HG02678 (cell line): ENCODE results near the gene IRAK3.
"Not testable (repeated sequence)": the region's sequence is repeated elsewhere in the genome, so short reads cannot be mapped to it uniquely, and the experiment has no call there.

Experiments
- ATAC-seq: cut with Tn5 transposase; IDR thresholded peaks from one replicate; pipeline ENCODE4 v1.9.1; 2021; ENCODE audit warnings: mild to moderate bottlenecking, moderate library complexity; ENCODE audit not compliant: unreplicated experiment

The IRAK3 gene

DNA sequence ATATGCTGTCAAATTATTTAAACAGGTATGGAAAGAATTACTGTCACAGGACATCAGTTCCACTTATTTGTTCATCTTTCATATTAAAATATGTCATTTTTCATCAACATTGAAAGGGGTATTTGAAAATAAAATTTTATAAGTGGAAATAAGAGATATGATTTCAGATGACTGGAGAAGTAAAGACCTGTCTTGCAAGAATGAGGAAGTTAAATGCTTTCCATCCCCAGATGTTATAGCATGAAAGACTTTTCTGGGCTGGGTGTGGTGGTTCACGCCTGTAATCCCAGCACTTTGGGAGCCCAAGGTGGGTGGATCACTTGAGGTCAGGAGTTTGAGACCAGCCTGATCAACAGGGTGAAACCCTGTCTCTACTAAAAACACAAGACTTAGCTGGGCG, 22.6 kb downstream of the IRAK3 start:
- ATAC-seq = not testable (repeated sequence)

GRCh38 chr12:66213011-66213410, 24.0 kb downstream of the IRAK3 start:
- ATAC-seq = not testable (repeated sequence)

- no peak for ATAC-seq
Observed at GRCh38 chr12:66217342-66217917, 28.4 kb downstream of the IRAK3 start.

GRCh38 chr12:66228462-66228861, 39.4 kb downstream of the IRAK3 start:
- no peak for ATAC-seq

- peak; percentile 47 for ATAC-seq
Observed at GRCh38 chr12:66232263-66232662, 43.2 kb downstream of the IRAK3 start.

- peak; percentile 80 for ATAC-seq
Observed at GRCh38 chr12:66234037-66234693, 45.2 kb downstream of the IRAK3 start.

DNA sequence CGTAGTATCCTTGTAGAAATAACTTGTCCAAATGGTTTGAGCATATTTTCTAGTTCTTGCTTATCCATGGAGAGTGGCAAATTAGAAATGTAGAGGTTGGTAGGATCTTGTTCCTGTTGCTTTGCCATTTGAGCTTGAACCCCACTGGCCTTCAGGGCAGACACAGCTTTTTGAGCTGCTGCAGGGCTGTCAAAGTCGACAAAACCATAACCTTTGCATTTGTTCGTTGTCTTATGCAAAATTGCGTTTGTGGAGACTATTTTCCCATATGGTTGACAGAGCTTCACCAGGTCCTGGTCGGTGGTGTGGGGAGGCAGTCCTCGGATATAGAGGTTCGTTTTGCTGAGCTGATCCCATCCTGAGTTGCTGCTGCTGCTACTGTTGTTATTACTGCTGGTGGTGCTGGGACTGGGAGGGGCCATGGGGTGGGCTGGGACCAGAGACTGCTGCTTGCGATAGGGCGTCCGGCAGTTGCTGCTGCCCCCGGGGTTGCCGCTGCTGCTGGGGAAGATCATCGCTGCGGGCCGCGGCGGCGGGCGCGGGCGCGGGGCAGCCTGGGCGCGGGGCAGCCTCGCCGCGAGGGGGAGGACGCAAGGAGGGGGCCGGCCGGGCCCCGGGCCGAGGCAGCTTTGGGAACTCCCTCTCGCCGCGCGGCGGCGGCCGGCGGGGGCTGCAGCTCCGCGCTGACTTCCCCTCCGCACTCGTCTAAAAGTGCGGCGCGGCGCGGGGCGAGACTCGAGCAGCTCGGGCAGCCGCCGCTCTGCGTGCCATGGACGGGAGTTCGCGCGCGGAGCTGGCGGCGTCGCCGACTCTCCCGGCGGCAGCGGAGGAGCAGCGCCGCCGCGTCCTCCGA, 46.0 kb downstream of the IRAK3 start:
- ATAC-seq = peak; percentile 49

- no peak for ATAC-seq
Observed at GRCh38 chr12:66235626-66236281, 46.7 kb downstream of the IRAK3 start.

DNA sequence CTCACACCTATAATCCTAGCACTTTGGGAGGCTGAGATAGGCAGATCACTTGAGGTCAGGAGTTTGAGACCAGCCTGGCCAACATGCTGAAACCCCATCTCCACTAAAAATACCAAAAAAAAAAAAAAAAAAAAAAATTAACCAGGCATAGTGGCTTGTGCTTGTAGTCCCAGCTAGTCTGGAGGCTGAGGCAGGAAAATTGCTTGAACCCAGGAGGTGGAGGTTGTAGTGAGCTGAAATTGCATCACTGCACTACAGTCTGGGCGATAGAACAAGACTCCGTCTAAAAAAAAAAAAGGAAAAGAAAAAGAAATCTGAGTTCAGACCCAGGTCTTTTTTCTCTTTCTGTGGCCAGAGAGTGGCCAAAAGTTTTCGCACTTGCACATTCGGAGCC, 47.3 kb downstream of the IRAK3 start:
- not testable (repeated sequence) for ATAC-seq

GRCh38 chr12:66236969-66237368, 48.0 kb downstream of the IRAK3 start:
- ATAC-seq = no peak

DNA sequence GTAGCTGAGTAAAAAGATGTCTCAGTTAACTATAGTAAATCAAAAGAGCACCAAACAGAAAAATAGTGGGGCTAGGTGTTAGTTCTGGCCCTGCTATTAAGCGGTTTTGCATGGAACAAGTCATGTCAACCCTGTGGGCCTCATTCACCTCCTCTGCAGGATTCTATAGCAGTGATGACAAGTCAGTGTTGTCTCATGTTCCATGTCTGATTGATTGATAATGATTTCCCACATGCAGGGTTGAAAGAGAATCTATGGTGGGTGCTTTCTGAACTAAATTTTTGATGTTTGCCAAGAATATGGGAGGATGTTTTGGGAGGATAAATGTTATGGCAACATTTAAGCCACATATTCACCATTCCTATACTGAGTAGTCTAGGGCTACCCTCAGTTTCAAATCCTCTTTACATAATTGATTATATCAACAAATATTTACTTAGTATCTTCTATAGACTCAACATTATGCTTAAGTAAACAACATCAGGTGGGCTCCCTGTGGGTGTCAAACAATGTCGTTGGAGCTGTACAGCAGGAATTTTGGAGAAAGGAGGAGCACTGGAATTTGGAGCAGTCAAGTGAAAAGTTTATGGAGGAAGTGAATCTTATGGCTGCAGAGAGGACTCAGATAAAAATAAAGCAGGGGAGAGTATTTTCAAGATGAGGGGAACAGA, 48.6 kb downstream of the IRAK3 start:
- no peak for ATAC-seq

GRCh38 chr12:66239295-66239694, 50.3 kb downstream of the IRAK3 start:
- no peak for ATAC-seq

GRCh38 chr12:66240096-66240820, 51.2 kb downstream of the IRAK3 start:
- ATAC-seq = no peak

DNA sequence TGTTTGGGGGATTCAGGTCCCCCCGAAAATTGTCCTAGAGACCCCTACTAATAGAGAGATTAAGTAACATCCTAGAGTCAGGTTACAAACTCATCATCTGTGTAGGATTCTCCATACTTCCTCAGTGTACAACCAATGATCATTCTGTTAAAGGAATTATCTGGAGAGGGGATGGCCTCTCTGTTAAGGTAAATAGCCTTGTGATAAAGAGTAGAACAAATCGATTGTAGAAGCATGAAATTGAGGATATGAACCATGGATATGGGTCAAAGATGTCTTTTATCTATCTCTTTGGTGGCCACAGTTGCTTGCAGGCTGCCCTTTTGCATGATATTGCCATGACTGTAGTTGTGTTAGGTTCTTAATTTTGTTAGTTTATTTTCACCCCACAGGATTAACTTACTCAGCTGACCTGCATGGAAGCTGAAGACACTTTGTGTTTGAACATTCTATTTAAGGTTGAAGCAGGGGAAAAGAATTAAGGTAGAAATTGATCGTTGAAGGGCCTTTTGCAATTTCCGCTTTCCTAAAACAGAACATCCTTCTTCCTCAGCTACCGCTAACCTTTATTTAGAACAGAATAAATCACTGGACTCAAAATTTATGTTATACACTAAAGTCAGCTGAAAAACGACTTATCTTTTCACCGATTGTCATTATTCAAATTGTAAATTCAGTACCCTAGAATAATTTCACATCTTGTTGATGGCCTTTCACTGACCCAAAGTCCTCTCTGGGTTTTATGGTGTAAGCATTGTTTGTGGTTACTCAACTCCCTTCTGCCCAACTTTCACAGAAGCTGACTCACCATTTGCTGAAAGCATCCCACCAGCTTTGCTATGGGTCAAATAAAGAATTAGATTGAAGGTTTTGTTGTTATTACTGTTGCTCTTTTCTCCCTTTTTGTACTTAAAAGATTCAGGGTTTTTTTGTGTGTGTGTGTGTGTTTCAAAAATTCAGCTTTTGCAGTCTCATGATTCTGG, 52.3 kb downstream of the IRAK3 start:
- ATAC-seq = no peak

GRCh38 chr12:66242311-66242710, 53.3 kb downstream of the IRAK3 start:
- ATAC-seq = no peak

- no peak for ATAC-seq
Observed at GRCh38 chr12:66243911-66244310, 54.9 kb downstream of the IRAK3 start.

DNA sequence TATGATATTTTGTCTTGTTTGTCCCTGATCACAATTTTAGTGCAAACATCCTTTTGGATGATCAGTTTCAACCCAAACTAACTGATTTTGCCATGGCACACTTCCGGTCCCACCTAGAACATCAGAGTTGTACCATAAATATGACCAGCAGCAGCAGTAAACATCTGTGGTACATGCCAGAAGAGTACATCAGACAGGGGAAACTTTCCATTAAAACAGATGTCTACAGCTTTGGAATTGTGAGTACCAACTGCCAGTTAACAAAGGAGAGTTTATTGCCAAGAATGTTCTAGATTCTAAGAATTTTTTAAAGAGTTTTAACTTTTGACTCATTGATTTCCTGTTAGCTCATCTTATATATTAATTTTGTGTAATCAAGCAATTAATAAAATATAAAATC, 55.4 kb downstream of the IRAK3 start:
- ATAC-seq = no peak

GRCh38 chr12:66247741-66248140, 58.7 kb downstream of the IRAK3 start:
- no peak for ATAC-seq

DNA sequence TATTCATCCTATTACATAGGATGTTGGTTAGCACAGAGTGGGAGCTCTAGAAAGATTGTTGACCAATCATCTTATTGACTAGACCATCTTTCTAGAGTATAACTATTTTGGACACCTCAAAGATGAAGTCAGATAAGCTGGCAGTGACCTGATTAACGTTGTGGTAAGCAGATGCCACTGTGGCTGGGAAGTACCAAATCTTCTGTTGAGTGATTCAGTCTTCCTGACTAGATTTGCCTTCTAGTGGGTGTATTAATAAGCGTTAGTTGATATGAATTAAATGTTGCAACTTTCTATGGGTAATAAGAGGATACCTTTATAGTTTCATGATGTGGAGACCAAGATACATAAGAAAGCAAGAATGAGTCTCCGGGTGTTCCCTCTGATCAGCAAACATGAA, 62.0 kb downstream of the IRAK3 start:
- ATAC-seq = no peak
